Measurements from ENCODE around the gene HES4.
A peak's percentile ranks its signal among the peaks of the same experiment; 100 is the strongest.
"Not testable (repeated sequence)": the region's sequence is repeated elsewhere in the genome, so short reads cannot be mapped to it uniquely, and the experiment has no call there.

Gene HES4

DNA sequence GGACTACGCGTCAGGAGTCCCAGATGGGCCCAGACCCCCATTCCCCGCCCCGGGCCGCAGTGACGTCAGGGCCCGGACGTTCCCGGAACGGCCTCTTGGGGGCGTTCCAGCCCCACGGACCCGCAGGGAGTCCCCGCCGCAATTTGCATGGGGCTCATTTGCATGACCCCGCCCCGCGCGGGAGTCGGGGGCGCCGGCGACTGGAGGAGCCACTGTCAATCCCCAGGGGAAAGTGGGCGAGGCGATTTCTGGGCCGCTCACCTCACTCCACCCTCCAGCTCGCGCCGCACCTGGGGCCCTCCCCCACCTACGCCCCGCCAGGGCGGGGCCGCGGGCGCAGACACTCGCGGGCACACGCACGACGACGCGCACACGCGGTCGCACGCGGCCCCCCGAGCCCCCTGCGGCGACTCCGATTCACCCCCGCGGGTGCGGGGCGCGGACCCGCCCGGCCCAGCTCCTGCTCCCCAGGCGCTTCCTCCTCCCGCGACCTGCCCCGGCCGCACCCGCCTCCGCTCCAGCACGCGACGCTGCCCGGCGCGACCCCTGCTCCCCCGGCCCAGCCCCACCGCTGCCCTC lies 33.2 kb upstream of the HES4 start:
- DNase-seq (ENCODE audit: low read depth in 3 of 3): peak; percentile 77 to 91 (median 88)

DNA sequence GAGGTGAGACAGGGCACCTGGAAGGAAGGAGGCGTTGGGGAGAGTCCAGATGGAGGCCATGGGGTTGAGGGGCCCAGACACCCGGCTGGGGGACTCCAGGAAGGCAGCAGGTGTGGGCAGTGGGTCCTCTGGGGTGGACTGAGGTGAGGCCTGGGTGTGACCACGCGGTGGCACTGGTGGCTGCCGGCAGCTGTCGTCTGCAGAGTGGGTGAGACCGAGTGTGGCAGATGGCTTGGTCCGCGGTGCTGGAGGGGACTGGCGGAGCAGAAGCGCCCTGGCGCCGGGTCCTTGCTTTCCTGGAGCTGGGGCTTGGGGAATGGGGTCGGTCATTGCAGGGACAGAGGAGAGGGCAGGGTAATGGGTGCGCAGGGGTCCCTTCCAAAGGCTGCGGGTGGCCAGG lies 32.5 kb upstream of the HES4 start:
- DNase-seq (ENCODE audit: low read depth in 3 of 3): no peak

DNA sequence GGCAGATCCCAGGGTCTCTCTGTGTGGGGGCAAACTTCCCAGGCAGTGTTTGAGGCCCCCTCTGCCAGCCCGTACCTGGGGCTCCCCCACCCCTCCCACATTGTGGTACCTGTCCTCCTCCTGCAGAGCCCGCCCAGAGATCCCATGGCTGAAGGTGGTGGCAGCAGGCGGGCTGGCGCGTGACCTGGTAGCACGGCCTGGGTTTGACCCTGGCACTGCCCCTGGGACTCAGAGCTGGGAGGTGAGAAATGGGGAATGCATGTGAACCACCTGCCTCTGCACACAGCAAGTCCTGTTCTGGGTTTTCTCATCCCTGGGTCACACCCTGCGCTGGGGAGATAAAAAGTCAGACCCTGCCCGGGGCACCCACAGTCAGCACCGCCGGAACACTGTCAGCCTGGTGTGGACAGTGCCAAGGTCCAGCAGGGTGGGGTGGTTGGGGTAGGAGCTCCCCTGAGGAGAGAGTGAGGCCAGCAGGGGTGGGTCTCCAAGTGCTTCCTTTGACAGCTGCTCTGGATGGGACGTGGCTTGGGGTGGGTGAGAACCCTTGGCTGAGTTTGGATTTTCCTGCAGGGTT lies 31.9 kb upstream of the HES4 start:
- no peak for DNase-seq (ENCODE audit: low read depth in 3 of 3)

DNA sequence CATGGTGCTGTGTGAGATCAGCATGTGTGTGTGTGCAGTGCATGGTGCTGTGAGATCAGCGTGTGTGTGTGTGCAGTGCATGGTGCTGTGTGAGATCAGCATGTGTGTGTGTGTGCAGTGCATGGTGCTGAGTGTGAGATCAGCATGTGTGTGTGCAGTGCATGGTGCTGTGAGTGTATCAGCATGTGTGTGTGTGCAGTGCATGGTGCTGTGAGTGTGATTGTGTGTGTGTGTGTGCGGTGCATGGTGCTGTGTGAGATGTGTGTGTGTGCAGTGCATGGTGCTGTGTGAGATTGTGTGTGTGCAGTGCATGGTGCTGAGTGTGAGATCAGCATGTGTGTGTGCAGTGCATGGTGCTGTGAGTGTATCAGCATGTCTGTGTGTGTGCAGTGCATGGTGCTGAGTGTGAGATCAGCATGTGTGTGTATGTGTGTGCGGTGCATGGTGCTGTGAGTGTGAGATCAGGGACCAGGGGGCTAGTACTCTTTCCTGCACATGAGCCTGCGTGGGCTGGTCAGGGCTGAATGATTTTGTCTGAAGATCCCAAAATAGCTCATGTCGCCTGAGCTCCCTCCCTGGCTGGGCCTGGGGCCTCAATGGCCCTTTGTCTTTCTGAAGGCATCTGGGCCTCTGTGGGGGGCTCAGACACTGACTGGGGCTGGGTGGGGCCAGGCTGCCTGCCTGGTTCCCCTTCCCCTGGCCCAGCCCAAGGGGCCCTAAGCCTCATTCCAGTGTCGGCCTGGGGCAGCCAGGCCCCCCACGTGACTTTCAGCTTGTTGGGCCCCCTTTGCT lies 31.2 kb upstream of the HES4 start:
- not testable (repeated sequence) for DNase-seq (ENCODE audit: low read depth in 3 of 3)

DNA sequence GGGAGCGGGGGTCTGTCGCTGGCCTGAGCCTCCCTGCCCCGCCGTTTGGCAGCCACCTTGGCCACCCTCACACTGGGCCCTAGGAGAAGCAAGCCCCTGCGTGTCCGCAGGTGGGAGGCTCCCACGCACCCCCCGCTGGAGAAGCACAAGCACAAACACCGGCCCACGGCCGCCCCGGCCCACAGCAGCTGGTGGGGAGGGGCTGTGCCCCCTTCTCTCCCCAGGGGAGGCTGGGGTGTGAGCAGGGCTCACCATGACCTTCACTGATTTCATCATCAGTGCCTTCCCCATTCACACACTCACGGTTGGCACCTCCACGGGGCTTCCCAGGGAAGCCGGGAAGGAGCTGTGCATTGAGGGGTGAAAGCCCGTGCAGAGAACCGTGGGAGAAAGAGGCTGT lies 27.9 kb upstream of the HES4 start:
- no peak for DNase-seq (ENCODE audit: low read depth in 3 of 3)

DNA sequence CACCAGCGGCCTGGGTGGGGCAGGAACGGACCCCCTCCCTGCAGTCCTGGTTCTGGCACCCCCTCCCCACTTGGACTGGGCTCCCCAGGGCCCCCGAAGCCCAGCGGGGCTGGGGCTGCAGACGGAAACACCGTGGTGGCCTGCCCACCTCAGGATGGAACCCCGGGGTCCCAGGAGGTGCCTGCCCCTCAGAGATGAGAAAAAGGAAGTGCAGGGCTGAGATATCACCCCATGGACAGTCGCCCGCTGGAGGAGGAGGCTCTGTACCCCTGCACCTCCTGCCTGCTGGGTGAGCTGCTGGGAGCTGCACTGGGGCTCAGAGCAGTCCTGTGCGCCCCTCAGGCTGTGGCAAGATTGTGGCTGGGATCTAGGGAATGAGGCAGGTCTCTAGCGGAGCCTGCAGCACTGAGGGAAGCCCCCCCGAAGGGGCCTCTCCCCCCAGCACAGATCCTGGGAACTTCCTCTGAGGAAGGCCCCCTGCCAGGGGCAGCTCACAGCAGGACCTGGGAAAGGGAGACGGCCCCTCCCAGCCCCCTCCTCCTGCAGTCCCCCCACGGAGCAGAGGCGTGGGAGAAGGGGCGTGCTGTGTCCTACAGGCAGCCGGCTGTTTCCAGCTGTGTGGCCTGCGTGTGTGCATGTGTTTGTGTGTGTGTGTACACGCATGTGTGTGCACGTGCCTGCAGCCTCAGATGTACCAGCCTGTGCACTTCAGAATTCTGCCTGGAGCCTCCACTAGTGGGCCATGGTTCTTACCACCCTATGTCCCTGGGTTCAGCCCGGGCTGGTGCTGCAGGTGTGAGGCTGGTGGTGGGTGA lies 26.9 kb upstream of the HES4 start:
- DNase-seq (ENCODE audit: low read depth in 3 of 3): no peak

DNA sequence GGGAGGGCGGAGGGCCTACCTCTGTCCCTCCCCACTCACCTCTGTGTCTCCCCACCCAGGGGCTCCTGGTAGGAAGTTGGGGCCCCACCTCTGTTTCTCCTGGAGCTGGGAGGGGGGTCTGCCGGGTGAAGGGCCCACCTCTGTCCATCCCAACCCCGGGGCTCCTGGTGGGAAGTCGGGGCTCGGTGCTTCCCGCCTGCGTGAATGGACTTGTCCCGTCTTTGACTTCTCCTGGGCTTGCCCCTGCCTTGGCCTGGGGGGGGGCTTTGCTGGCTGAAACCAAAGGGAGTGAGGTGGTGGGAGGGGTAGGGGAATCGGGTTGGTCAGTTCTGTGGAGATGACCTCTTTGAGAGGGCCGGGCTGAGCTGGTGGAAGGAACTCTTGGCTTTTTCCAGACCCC lies 25.8 kb upstream of the HES4 start:
- DNase-seq (ENCODE audit: low read depth in 3 of 3): no peak

DNA sequence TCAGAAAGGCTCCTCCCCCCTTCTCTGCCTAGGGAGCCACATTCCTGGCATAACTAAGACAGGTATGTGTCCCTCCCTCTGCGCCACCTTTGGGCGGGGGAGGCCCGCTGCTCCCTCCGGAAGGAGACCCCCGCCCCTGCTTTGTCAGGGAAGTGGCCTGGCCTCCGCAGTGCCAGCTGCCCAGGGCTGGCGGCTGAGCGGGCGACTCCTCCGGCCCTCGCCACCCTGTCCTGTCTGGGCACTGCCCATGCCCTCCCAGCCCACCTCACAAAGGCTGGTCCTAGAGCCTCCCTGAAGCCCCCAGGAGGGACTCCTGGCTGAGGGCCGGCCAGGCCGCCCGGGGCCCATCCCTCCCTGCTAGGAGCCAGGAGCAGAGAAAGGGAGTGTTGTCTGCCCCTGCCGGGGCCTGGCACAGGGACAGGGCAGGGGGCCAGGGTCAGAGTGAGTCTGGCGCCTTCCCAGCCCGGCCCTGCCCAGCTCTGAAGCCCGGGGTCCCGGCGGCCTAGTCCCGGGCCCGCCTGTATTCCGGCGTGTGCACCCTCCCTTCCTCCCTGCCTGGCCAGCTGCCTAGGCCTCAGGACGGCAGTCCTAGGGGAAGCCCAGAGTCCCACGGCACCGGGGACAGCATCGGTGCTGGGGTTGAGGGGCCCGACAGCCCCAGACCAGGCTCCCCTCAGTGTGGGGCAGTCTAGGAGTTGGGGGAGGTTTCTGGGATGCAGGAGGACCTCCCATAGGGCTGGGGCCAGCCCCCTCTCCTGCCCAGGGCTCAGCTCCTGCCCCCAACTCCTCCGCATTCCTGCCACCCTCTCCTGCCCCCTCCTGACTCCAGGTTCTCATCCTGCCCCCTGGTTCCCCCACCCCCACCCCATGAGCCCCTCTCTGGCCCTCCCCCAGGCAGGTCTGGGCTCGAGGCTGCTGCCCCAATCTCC lies 25.1 kb upstream of the HES4 start:
- no peak for DNase-seq (ENCODE audit: low read depth in 3 of 3)

DNA sequence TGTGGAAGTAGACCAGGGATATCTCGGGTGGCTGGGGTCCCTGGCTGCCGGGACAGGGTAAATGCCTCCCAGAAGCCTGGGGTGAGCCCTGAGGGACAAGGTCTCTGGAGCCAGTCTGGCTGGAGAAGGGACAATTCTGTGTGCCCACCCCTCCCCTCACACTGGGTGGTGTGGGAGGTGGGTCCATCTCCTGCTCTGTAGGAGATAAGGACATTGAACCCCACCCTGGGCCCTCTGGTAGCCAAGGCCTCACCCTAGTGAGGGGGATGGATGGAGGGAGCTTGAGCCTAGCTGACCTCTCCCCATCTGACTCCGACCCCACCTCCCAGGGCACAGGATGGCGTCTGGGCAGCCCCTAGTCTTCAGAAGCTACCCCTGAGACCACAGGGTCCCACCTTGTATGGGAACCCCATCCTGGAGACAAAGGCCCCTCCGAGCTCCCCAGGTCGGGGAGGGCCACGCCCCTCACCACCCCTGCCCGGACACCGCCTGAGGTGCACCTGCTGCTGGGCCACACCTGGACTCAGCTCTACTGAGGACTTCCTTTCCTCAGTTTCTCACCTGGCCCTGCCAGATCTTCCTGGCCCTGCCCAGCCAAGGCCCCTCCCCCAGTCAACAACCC lies 24.4 kb upstream of the HES4 start:
- DNase-seq (ENCODE audit: low read depth in 3 of 3): no peak

DNA sequence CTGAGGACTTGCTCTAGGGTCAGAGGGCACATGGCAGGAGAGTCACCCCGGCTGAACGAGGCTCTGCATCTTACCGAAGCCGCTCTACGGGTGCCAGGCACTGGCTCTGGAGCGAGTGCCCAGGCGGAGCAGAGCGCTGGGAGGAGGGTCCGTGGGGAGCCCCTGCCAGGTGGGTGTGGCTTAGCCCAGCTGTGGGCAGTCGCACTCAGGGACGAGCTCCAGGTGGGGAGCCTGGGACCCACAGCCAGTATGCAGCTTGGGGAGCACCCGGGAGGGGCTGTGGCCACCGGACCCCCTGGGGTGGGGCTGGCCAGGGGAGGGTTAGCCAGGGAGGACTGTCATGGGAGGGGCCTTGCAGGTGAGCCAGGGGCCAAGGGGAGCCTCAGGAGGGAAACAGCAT lies 23.8 kb upstream of the HES4 start:
- no peak for DNase-seq (ENCODE audit: low read depth in 3 of 3)

DNA sequence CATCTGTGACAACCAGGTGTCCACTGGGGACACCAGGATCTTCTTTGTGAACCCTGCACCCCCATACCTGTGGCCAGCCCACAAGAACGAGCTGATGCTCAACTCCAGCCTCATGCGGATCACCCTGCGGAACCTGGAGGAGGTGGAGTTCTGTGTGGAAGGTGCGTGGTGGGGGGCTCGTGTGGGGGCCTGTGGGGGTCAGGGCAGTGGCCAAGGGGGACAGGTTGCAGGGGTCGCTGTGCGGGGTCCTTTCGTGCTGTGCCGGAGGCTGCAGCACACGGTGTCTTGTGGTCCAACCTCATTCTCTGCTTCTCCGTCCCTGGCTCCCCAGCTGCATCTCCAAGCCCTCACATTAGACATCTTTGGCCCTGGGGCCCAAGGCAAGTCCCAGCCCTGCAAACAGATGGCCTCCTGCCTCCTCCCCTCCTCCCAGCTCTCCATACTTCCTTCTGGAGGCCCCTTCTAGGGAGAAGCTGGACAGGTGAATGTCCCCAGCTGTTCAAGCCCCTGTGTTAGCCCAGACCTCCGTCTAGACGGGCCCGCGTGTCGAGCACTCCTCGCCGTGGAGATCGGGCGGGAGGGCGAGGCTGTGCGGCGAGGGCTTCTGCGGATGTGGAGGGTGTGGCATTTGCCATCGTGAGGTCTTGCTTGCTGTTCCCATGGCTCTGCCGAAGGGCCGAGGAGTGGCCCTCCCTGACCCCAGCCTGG lies 22.6 kb upstream of the HES4 start:
- DNase-seq (ENCODE audit: low read depth in 3 of 3): no peak

DNA sequence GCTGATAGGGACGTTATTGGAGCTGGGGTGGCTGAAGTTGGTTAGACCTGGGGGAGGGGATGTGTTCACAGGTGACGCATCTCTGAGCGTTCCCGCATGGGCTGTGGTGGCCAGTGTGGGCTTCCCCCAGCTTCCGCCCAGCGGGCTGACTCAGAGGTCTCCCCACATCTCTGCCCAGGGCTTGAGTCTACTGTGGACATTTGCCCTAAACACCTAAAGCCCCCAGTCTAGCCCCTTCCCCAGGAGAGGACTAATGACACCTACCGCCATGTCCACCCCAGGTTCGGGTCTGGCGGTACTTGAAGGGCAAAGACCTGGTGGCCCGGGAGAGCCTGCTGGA lies 22.0 kb upstream of the HES4 start:
- DNase-seq (ENCODE audit: low read depth in 3 of 3): no peak

DNA sequence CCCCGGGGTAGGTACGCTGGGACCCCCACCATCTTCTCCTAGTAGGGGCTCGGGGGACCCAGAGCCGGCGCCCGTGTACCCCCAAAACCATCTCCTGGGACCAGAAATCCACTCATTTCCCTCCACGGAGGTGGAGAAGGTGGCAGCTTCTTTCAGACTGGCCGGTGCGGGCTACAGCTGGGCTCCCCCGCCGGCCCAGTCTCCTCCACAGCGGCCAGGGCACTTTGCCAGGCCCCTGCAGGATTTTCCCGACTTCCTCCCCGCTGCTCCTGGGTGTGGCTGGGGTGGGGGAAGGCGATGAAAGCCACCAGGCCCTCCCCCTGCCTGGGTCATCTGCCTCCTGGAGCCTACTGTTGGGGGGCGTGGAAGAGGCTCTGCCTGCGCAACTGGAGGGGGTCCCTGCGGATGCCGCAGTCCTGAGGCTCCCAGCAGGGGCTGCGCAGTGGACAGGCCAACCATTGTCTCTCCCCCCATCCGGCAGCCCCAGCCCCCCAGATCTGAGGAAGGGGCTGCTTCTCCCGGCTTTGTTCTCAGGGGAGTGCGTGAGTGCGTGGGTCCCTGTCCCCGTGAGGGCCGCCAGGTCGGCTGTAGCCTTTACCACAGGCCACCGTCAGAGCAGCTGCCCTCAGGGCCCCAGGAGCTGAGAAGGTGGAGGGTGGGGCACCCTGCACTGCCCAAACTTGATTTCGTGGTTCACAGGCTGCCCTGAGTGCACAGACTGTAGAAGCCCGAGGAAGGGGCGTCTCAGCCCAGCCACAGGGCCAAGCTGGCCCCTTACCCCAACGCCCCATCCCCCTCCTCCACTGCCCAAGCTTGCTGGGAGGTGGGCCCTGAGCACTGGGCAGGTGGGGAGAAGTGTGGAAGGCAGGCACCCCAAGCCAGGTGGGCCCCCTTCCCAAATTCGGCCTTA lies 21.4 kb upstream of the HES4 start:
- no peak for DNase-seq (ENCODE audit: low read depth in 3 of 3)

DNA sequence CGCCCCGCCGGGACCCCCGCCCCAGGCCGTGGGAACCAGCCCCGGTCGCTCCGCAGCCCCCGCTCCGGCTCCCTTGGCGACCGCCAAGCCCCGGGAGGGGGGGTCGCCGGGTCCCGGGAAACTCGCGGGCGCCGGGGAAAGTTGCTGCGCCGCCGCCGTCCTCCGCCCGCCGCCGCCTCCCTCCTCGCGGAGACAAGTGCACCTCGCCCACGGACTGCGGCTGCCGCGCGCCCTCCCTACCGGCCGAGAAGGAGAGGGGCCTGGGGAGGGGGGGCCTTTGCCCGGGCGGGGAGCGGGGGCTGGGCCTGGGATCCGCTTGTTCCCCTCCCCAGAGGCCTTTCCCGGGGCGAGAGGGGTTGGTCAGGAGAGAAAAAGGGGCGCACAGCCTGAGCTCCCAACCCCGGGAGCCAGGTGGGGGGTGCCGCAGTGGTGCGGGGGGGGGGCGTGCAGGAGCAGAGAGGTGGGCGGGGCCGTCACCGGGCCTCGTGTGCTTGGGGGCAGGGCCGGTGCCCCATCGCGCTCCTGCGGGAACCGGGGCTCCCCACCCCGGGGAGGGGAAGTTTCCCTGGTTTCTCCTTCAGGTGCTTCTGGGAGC lies 20.6 kb upstream of the HES4 start:
- no peak for DNase-seq (ENCODE audit: low read depth in 3 of 3)

DNA sequence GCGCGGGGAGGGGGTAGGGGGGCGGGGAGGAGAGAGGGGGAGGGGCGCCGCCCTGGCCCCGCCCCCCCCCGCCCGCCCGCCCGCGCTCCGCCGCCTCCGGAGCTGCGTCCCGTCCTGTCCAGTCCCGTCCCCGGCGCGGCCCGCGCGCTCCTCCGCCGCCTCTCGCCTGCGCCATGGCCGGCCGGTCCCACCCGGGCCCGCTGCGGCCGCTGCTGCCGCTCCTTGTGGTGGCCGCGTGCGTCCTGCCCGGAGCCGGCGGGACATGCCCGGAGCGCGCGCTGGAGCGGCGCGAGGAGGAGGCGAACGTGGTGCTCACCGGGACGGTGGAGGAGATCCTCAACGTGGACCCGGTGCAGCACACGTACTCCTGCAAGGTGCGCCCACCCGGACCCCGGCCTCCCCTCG lies 20.1 kb upstream of the HES4 start, which contains the start of gene AGRN:
AGRN (plus strand) TSS at position 121 of the 405 bp plus-strand sequence; CDS start at position 174, 53 bp downstream.
- DNase-seq (ENCODE audit: low read depth in 3 of 3): no peak

DNA sequence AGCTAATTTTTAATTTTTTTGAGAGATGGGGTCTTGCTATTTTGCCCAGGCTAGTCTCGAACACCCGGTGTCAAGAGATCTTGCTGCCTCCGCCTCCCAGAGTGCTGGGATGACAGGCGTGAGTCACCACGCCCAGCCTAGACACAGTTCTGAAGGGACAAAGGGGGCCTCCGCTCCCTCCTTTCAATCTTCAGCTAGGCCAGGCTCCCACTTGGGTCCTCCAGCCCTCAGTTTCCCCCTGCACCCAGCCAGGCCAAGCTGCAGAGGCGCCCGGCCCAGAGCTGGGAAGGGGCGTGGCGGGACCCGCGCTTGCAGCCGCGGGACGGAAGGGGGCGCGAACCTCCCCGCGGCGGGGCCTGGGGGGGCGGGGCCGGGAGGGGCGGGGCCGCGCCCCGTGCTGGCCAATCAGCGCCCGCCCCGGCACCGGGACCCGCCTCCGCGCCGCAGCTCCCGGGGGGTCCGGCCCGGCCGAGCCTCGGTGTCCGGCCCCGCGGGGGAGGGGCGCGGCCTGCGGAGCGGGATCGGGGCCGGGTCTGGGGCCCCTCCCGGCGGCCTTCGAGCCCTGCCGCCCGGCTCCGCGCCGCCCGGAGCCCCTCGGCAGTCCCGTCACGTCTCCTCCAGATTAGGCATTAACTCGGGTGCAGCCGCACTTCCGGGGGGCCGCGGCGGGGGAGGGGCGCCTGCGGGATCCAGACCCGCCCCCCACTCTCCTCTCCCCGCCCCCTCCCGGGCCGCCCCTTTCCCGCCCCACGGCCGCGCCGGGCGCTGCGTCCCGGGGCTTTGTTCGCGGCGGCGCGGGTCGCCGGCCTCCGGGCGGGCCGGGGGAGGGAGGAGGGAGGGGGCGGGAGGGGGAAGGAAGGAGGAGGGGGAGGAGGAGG lies 19.5 kb upstream of the HES4 start:
- peak; percentile 54 to 81 (median 65) for DNase-seq (ENCODE audit: low read depth in 3 of 3)

DNA sequence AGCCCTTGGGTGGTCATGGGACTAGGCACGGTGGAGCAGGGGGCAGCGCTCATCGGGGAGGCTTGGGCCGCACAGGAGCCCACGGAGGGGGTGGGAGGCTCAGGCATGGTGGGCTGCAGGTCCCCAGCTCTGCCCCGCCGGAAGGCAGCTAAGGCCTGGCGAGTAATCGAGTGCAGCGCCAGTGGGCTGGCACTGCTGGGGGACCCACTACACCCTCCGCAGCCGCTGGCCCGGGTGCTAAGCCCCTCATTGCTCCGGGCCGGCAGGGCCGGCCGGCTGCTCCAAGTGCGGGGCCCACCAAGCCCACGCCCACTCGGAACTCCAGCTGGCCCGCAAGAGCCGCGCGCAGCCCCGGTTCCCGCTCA lies 18.4 kb upstream of the HES4 start:
- not testable (repeated sequence) for DNase-seq (ENCODE audit: low read depth in 3 of 3)
